ENCODE data around the gene KIAA0513. TPM values are rescaled to one million over a fixed set of nuclear protein-coding genes. Genes with fewer than 3 reads are reported as not detected.

Gene KIAA0513
- total RNA-seq, 1 experiment from 2014 or later = 12.4 TPM

DNA sequence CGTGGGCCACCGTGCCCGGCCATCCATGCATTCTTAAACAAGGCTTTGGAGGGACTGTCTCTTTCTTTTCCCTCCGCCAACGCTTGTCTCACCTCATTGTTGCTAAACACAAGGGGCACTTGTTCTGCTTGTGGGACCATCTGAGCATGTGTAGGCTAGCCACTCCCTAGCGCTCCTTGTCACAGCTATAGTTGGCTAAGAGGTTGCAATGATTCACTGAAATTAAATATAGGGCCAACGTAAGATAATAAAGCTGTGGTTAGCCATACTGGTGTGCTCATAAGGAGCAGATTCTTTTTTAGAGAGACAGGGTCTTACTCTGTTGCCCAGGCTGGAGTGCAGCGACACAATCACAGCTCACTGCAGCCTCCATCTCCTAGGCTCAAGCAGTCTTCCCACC is 41.2 kb downstream of the KIAA0513 start:
- Mint-ChIP-seq H3K9me3 (ENCODE audit: low read depth, unreplicated experiment) (no peaks in the 10 kb centered on the region), H3K4me1 (ENCODE audit: low read depth, unreplicated experiment) (no peaks in the 10 kb centered on the region), H3K36me3 (ENCODE audit: insufficient read depth, unreplicated experiment) (no peaks in the 10 kb centered on the region), H3K4me3 (ENCODE audit: low read depth, unreplicated experiment) (no peak overlapping the region), H3K27ac (ENCODE audit: unreplicated experiment) (no peak overlapping the region), H3K27me3 (ENCODE audit: unreplicated experiment) (no peaks in the 10 kb centered on the region)
- CTCF ChIA-PET = interaction anchor here (1.0 kb wide), 1 partner anchor 18 kb away, joined by 4 read pairs; no protein-coding TSS in a partner anchor
- intact Hi-C loops (cut with micrococcal nuclease; ENCODE audit: unreplicated experiment) = no loop called here
- TF ChIP-seq CTCF (IDR thresholded peaks at IDR 0.05; ENCODE audit: unreplicated experiment) = no peak
- DNase-seq = no peak
- no TSS peak for BruUV-seq (replicated peaks)

DNA sequence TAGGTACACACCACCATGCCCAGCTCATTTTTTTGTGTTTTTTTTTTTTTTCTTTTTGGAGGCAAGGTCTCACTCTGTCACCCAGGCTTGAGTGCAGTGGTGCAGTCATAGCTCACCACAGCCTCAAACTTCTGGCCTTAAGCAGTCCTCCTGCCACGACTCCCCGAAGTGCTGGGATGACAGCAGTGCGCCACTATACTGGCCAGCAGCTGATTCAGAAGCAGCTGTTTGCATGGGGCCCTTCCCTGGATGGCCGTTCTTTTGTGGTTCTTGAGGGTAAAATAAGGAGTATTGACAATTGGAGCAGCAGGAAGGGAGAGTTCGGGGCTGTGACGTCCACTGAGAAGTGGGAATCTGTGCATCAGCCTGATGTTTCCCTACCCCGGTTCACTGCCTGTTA is 41.6 kb downstream of the KIAA0513 start:
- Mint-ChIP-seq H3K4me3 (ENCODE audit: low read depth, unreplicated experiment) (no peak overlapping the region), H3K27me3 (ENCODE audit: unreplicated experiment) (no peaks in the 10 kb centered on the region), H3K27ac (ENCODE audit: unreplicated experiment) (no peak overlapping the region), H3K4me1 (ENCODE audit: low read depth, unreplicated experiment) (no peaks in the 10 kb centered on the region), H3K36me3 (ENCODE audit: insufficient read depth, unreplicated experiment) (no peaks in the 10 kb centered on the region), H3K9me3 (ENCODE audit: low read depth, unreplicated experiment) (no peaks in the 10 kb centered on the region)
- CTCF ChIA-PET = interaction anchor here (1.0 kb wide), 1 partner anchor 18 kb away, joined by 4 read pairs; no protein-coding TSS in a partner anchor
- no TSS peak for BruUV-seq (replicated peaks)
- no peak for TF ChIP-seq CTCF (IDR thresholded peaks at IDR 0.05; ENCODE audit: unreplicated experiment)
- no peak for DNase-seq
- intact Hi-C loops (cut with micrococcal nuclease; ENCODE audit: unreplicated experiment) = no loop called here

DNA sequence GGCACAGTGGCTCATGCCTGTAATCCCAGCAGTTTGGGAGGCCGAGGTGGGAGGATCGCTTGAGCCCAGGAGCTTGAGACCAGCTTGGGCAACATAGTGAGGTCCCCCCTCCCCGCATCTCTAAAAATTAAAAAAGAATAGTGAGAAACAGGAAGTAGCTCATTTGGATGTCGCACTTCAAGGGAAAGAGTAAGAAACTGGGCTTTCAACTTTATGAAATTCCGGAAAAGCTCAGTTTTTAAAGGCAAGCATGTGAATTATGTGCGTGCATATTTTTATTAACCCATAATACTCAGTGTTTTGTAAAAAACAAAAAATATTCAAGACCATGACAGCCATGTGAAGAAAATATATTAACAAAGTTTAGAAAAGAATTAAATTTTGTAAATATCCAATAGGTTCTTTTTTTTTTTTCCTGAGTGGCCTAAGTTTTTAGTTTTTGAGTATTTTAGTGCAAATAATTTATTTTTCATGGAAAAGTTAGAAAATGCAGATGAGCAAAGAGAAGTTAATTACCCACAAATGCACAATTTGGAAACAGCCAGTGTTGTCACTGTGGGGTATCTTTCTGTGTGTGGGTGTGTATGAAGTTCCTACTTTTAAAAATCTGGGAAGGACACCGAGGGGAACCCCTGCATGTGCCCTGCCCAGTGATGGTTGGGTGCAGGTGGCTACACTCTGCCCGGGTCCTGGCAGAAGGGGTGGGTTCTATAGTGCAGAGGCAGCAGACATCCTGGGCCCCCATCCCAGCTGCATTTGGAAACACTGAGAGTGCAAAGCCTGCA is 44.7 kb downstream of the KIAA0513 start:
- CTCF ChIA-PET = interaction anchor here (0.6 to 0.7 kb wide), 2 partner anchors 12 to 18 kb away, joined by 3 read pairs; no protein-coding TSS in a partner anchor
- Mint-ChIP-seq H3K27me3 (ENCODE audit: unreplicated experiment) (no peaks in the 10 kb centered on the region), H3K27ac (ENCODE audit: unreplicated experiment) (no peak overlapping the region), H3K36me3 (ENCODE audit: insufficient read depth, unreplicated experiment) (no peaks in the 10 kb centered on the region), H3K4me1 (ENCODE audit: low read depth, unreplicated experiment) (no peaks in the 10 kb centered on the region), H3K9me3 (ENCODE audit: low read depth, unreplicated experiment) (no peaks in the 10 kb centered on the region), H3K4me3 (ENCODE audit: low read depth, unreplicated experiment) (no peak overlapping the region)
- BruUV-seq (replicated peaks) = no TSS peak
- TF ChIP-seq CTCF (IDR thresholded peaks at IDR 0.05; ENCODE audit: unreplicated experiment) = no peak
- no peak for DNase-seq
- intact Hi-C loops (cut with micrococcal nuclease; ENCODE audit: unreplicated experiment) = no loop called here

GRCh38 chr16:85072947-85073346 is 45.4 kb downstream of the KIAA0513 start:
- H3K27me3 Mint-ChIP-seq (ENCODE audit: unreplicated experiment) = no peaks in the 10 kb centered on the region
- H3K27ac Mint-ChIP-seq (ENCODE audit: unreplicated experiment) = no peak overlapping the region
- TF ChIP-seq CTCF (IDR thresholded peaks at IDR 0.05; ENCODE audit: unreplicated experiment) = no peak
- no peak for DNase-seq
- CTCF ChIA-PET = no interaction called here
- no peaks in the 10 kb centered on the region for H3K9me3 Mint-ChIP-seq (ENCODE audit: low read depth, unreplicated experiment)
- intact Hi-C loops (cut with micrococcal nuclease; ENCODE audit: unreplicated experiment) = no loop called here
- H3K4me3 Mint-ChIP-seq (ENCODE audit: low read depth, unreplicated experiment) = no peak overlapping the region
- no TSS peak for BruUV-seq (replicated peaks)
- H3K36me3 Mint-ChIP-seq (ENCODE audit: insufficient read depth, unreplicated experiment) = no peaks in the 10 kb centered on the region
- no peaks in the 10 kb centered on the region for H3K4me1 Mint-ChIP-seq (ENCODE audit: low read depth, unreplicated experiment)

Measured in Calu3 (cell line).